Kidney (tissue), 14 donors: ENCODE results near the gene PRICKLE4. TPM values are rescaled to one million over a fixed set of nuclear protein-coding genes. Genes with fewer than 3 reads are reported as not detected.
A peak's percentile ranks its signal among the peaks of the same experiment; 100 is the strongest.

Experiments
- DNase-seq, 5 donors: peaks; one replicate each; pipeline ENCODE4 v3.0.0-alpha.2; 2013 to 2020
- FAIRE-seq: peaks from 2 replicates; lab custom pipeline; 2012; peaks lifted over from hg19 to GRCh38; lab: Jason Lieb, UNC
- H3K27ac ChIP-seq, 2 donors: one replicate each; pipeline ENCODE4 v1.7.0; 2013; ENCODE audit warnings: low read depth in 2 of 2, low read length in 2 of 2, inconsistent platforms in 1 of 2
- H3K27me3 ChIP-seq: one replicate; pipeline ENCODE4 v1.7.1; 2013; ENCODE audit warnings: low read length, inconsistent platforms; ENCODE audit not compliant: control insufficient read depth, insufficient read depth
- H3K36me3 ChIP-seq, 3 donors: one replicate each; pipeline versions ENCODE4 v1.7.0 to v1.7.1; 2013; ENCODE audit warnings: low read length in 3 of 3, control low read depth in 1 of 3, inconsistent platforms in 1 of 3; ENCODE audit not compliant: insufficient read depth in 3 of 3, control insufficient read depth in 2 of 3
- H3K4me1 ChIP-seq, 3 donors: one replicate each; pipeline versions ENCODE4 v1.7.0 to v1.7.1; 2013; ENCODE audit warnings: low read length in 3 of 3, inconsistent platforms in 1 of 3, low read depth in 1 of 3; ENCODE audit not compliant: control insufficient read depth in 2 of 3, insufficient read depth in 2 of 3
- H3K4me3 ChIP-seq, 3 donors: one replicate each; pipeline versions ENCODE4 v1.7.0 to v1.8.1; 2013; ENCODE audit warnings: low read length in 3 of 3, control low read depth in 1 of 3, inconsistent platforms in 1 of 3
- H3K9ac ChIP-seq, 3 donors: one replicate each; pipeline versions ENCODE4 v1.7.0 to v1.7.1; 2013; ENCODE audit warnings: low read length in 3 of 3, control low read depth in 1 of 3, inconsistent platforms in 1 of 3
- H3K9me3 ChIP-seq, 3 donors: one replicate each; pipeline versions ENCODE4 v1.7.0 to v1.7.1; 2013; ENCODE audit warnings: low read length in 3 of 3, control low read depth in 1 of 3, inconsistent platforms in 1 of 3; ENCODE audit not compliant: control insufficient read depth in 2 of 3, insufficient read depth in 1 of 3
- intact Hi-C: fragments of 100-400 bp; cut with DNase I; formaldehyde crosslinking; loops from one replicate; pipeline ENCODE4 v1.11.1; 2022
- polyA plus RNA-seq: library from polyadenylated mRNA; stranded (reverse); fragments of 350-450 nt; fragmentation: Illumina TruSeq; extraction: RNeasy Lipid Tissue Mini Kit (QIAGEN cat#74804); gene quantifications from one replicate; pipeline ENCODE4 v1.2.3, GENCODE V29; 2014; ENCODE audit warnings: low read depth, low replicate concordance; ENCODE audit not compliant: insufficient read depth
- total RNA-seq: library from RNA; stranded (reverse); fragmentation: NEBNext Ultra II Directional; extraction: Animal tissue kit (Norgen Biotek cat#: 25700); gene quantifications from one replicate; pipeline ENCODE4 v1.2.1, GENCODE V29; 2021
- TF ChIP-seq, protein P1 (sequence below): IDR thresholded peaks from 3 replicates; pipeline ENCODE4 v1.5.1; 2012; ENCODE audit warnings: mild to moderate bottlenecking, moderate library complexity, borderline replicate concordance; ENCODE audit not compliant: insufficient read depth; ENCODE audit errors: extremely low read depth
- donor health status: control.
- donor health status: control.
- donor health status: control.
- donor health status: control.
- donor health status: control.
- donor health status: DM: yes; HTN: yes; CAD: no.
- donor health status: Normal renal cell carcinoma (clear cell type).

PRICKLE4 gene
- total and polyA plus RNA-seq, 2 donors from 2014 or later, result 1.4 to 6.5 TPM

DNA sequence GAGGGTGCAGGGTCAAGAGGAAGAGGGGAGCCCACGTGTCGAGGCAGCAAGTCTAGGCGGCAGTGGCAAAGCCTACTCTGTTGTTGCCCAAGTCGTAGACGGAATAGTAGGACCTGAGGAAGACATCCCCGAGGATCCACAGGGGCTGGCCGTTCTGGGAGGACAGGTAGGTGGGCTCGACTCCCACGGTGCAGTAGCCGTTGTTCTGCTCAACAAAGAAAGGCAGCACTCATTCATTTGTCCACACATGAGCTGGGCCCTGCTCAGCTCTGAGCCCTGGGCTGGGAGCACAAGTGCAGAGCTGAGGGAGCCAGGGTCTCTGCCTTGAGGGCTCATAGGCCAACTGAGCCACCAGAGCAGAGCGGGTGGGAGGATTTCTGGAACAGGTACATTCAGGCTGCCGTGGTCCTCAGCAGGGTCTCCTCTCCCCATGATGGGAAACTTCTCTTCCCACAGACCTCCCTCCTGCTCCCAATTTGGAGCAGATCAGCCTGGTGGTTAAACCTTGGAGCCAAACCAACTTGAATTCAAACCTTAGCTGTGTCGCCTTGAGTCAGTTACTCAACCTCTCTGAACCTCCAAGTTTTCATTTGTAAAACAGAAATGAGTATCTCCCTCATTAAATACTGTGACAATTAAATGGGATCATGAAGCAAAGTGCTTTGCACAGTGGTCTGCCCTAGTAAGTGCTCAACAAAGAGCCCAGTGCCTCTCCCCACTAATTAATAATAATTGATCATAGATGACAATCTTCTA, 43.6 kb upstream of the PRICKLE4 start:
- H3K27ac ChIP-seq, result no peak overlapping the region
- peaks cover 0 to 19% (median 11%) of the 10 kb centered on the region in 3 donors for H3K4me1 ChIP-seq
- intact Hi-C loops, result no loop called here
- no peaks in the 10 kb centered on the region for H3K36me3 ChIP-seq
- DNase-seq (peak in 1 of 5 donors; percentile 42), FAIRE-seq (no peak)
- H3K9me3 ChIP-seq, result no peaks in the 10 kb centered on the region
- H3K9ac ChIP-seq, result no peak overlapping the region
- TF ChIP-seq, protein P1, sequence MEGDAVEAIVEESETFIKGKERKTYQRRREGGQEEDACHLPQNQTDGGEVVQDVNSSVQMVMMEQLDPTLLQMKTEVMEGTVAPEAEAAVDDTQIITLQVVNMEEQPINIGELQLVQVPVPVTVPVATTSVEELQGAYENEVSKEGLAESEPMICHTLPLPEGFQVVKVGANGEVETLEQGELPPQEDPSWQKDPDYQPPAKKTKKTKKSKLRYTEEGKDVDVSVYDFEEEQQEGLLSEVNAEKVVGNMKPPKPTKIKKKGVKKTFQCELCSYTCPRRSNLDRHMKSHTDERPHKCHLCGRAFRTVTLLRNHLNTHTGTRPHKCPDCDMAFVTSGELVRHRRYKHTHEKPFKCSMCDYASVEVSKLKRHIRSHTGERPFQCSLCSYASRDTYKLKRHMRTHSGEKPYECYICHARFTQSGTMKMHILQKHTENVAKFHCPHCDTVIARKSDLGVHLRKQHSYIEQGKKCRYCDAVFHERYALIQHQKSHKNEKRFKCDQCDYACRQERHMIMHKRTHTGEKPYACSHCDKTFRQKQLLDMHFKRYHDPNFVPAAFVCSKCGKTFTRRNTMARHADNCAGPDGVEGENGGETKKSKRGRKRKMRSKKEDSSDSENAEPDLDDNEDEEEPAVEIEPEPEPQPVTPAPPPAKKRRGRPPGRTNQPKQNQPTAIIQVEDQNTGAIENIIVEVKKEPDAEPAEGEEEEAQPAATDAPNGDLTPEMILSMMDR, result no peak
- no peaks in the 10 kb centered on the region for H3K27me3 ChIP-seq
- H3K4me3 ChIP-seq, result no peak overlapping the region

DNA sequence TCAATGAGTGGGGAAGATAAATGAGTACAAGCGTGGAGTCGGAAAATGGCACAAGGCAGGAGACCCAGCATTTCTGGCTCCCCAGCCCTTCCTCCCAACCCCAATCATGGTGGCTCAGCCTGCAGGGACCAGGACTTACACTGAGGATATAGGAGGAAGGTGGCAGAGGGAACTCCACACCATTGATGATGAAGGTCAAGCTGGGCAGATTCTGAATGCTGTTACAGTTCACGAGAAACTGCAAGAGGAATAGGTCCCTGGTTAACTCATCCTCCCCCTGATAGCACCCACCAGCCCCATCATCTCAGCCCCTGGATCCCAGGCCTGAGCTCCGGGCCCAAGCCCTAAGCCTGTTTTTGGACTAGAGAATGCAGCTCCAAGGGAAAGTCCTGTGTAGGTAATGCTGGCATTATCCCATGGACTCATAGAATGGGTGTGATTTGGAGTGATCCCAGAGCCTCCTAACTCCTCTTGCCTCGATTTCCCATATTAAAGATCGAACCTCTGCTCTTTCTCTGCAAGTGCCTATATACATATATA, 42.9 kb upstream of the PRICKLE4 start:
- intact Hi-C loops, result no loop called here
- TF ChIP-seq, protein P1, result no peak

DNA sequence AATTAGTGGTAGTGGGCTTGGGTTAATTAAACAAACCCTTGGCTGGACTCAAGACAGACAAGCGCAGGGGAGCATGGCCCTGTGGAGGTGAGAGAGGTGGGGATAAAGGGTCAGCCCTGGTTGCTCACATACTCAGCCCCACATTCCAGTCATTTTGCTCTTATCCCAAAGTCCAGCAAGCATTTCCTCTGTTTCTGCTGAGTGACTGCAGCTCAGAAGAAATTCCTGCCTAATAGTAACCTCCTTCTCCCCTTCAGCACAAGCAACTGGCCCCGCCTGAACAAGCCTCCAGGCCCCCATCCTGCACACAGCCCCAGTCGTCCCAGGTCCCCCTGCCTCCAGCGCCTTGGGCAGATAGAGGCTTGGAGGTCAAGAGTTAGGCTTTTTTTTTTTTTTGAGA, 41.5 kb upstream of the PRICKLE4 start:
- Histone ChIP-seq H3K4me3 (no peak overlapping the region), H3K27ac (no peak overlapping the region), H3K9me3 (no peaks in the 10 kb centered on the region), H3K36me3 (no peaks in the 10 kb centered on the region), H3K27me3 (no peaks in the 10 kb centered on the region), H3K9ac (no peak overlapping the region), H3K4me1 (peaks cover 0 to 4% (median 0%) of the 10 kb centered on the region in 3 donors)
- FAIRE-seq, result no peak
- TF ChIP-seq, protein P1, result no peak
- DNase-seq, result peak in 1 of 5 donors; percentile 39
- intact Hi-C loops, result no loop called here

More for the DNA sequence above, 42.9 kb upstream of the PRICKLE4 start:
- H3K36me3 ChIP-seq, result no peaks in the 10 kb centered on the region
- H3K4me3 ChIP-seq, result no peak overlapping the region
- no peaks in the 10 kb centered on the region for H3K27me3 ChIP-seq
- DNase-seq (peak in 1 of 5 donors; percentile 43), FAIRE-seq (no peak)
- no peak overlapping the region for H3K27ac ChIP-seq
- H3K9me3 ChIP-seq, result no peaks in the 10 kb centered on the region
- H3K9ac ChIP-seq, result no peak overlapping the region
- H3K4me1 ChIP-seq, result peaks cover 0 to 17% (median 7%) of the 10 kb centered on the region in 3 donors
